Naive thymus-derived CD8-positive, alpha-beta T cell (primary cell): ENCODE data around the gene CGAS. TPM values are rescaled to one million over a fixed set of nuclear protein-coding genes. Genes with fewer than 3 reads are reported as not detected.
"Not testable (repeated sequence)": the region's sequence is repeated elsewhere in the genome, so short reads cannot be mapped to it uniquely, and the experiment has no call there.

Experiments
- ATAC-seq, 2 donors: fragments of 150-1000 bp; cut with Tn5 transposase in 1 of 2; sonication (Bioruptor Pico), chemical (Tn5 transposase) in 1 of 2; 1 replicate in 1 of 2; 2 replicates in 1 of 2; pipeline ENCODE4 v1.10.0; 2021; ENCODE audit warnings: mild to moderate bottlenecking in 2 of 2, moderate library complexity in 2 of 2
- POLR2A ChIA-PET: fragments of 350-600 bp; sonication (Branson Sonifier 250); formaldehyde crosslinking; loops from one replicate; lab custom pipeline; 2021; ENCODE audit warnings: antibody characterized with exemption; lab: Charles Lee
- DNase-seq, 10 donors: peaks; one replicate each; pipeline versions ENCODE4 v3.0.0 to v3.0.0-alpha.2; 2020 to 2022
- H3K27ac Mint-ChIP-seq, 10 donors: one replicate each; pipeline ENCODE4 v1.8.0; 2020 to 2022; ENCODE audit warnings: mild to moderate bottlenecking in 10 of 10, mixed read lengths in 10 of 10, moderate library complexity in 4 of 10, inconsistent platforms in 1 of 10
- H3K27me3 Mint-ChIP-seq, 5 donors: one replicate each; pipeline ENCODE4 v1.8.0; 2021 to 2022; ENCODE audit warnings: mixed read lengths in 5 of 5
- H3K36me3 Mint-ChIP-seq, 3 donors: one replicate each; pipeline ENCODE4 v1.8.0; 2020 to 2022; ENCODE audit warnings: mixed read lengths in 3 of 3, mild to moderate bottlenecking in 2 of 3, inconsistent platforms in 1 of 3
- H3K4me1 Mint-ChIP-seq, 4 donors: one replicate each; pipeline ENCODE4 v1.8.0; 2021 to 2022; ENCODE audit warnings: mixed read lengths in 4 of 4
- H3K4me3 Mint-ChIP-seq, 10 donors: one replicate each; pipeline ENCODE4 v1.8.0; 2020 to 2022; ENCODE audit warnings: mild to moderate bottlenecking in 10 of 10, mixed read lengths in 10 of 10, moderate library complexity in 6 of 10, inconsistent platforms in 1 of 10
- H3K9me3 Mint-ChIP-seq, 9 donors: one replicate each; pipeline ENCODE4 v1.8.0; 2020 to 2022; ENCODE audit warnings: mixed read lengths in 9 of 9, mild to moderate bottlenecking in 3 of 9, inconsistent platforms in 1 of 9, moderate library complexity in 1 of 9
- polyA plus RNA-seq, 3 donors: library from polyadenylated mRNA; unstranded; fragments of 300-500 nt; fragmentation: Illumina TruSeq; gene quantifications; one replicate each; pipeline ENCODE4 v1.2.3, GENCODE V29; 2021
- total RNA-seq, 8 experiments: library from RNA in 2 of 8; stranded (reverse) in 2 of 8; gene quantifications; one replicate each; pipeline ENCODE4 v1.2.3 and lab custom pipeline; 2021 to 2026

The CGAS gene
- total and polyA plus RNA-seq, 5 experiments from 2014 or later: 1.9 to 5.4 (median 3.8) TPM

GRCh38 chr6:73459474-73459873 is 7.4 kb upstream of the CGAS start:
- ATAC-seq, DNase-seq, H3K27me3 Mint-ChIP-seq, POLR2A ChIA-PET, H3K9me3 Mint-ChIP-seq: not testable (repeated sequence)
- peak overlapping the region; percentile 38 to 99 (median 77) for H3K27ac Mint-ChIP-seq
- H3K4me3 Mint-ChIP-seq: peak overlapping the region in 5 of 10 donors; percentile 4 to 61 (median 26)
- H3K36me3 Mint-ChIP-seq: peaks cover 0 to 11% (median 4%) of the 10 kb centered on the region in 3 donors
- H3K4me1 Mint-ChIP-seq: peaks cover 5 to 49% (median 32%) of the 10 kb centered on the region in 4 donors

DNA sequence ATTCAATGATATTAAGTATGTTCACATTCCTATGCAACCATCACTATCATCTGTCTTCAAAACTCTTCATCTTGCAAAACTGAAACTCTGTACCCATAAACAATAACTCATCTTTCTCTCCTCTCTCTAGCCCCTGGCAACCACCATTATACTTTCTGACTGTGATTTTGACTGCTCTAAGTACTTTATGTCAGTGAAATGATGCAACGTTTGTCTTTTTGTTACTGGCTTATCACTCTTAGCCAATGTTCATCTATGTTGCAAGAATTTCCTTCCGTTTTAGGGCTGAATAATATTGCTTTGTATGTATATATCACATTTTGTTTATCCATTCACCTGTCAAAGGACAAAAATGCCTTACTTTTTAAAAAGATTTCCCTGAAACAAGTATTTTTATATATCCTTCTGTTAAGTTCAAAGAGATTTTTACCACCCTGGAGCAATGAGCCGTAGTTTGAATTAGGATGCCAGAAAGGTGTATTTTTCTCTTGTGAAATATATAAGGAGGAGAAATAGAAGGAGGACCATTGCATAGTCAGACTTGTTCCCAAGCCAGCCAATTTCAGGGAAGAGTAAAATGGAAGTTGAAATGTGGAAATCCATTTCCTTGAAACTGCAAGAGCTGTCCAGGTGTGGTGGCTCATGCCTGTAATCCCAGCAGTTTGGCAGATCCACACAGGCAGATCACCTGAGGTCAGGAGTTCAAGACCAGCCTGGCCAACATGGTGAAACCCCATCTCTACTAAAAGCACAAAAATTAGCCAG is 4.0 kb upstream of the CGAS start:
- peak overlapping the region in 1 of 10 donors; percentile 16 for H3K4me3 Mint-ChIP-seq
- ATAC-seq (no peak), DNase-seq (no peak)
- H3K9me3 Mint-ChIP-seq: no peaks in the 10 kb centered on the region
- no peaks in the 10 kb centered on the region for H3K27me3 Mint-ChIP-seq
- no peaks in the 10 kb centered on the region for H3K36me3 Mint-ChIP-seq
- peak overlapping the region in 5 of 10 donors; percentile 6 to 62 (median 29) for H3K27ac Mint-ChIP-seq
- POLR2A ChIA-PET: no interaction called here
- H3K4me1 Mint-ChIP-seq: peaks cover 1 to 32% (median 17%) of the 10 kb centered on the region in 4 donors

GRCh38 chr6:73451223-73452106 is 632 bp downstream of the CGAS start:
- peak overlapping the region; percentile 63 to 93 (median 89) for H3K4me3 Mint-ChIP-seq
- H3K9me3 Mint-ChIP-seq: no peaks in the 10 kb centered on the region
- peak in 9 of 10 donors; percentile 27 to 68 (median 39) for DNase-seq
- H3K27me3 Mint-ChIP-seq: no peaks in the 10 kb centered on the region
- POLR2A ChIA-PET: interaction anchor here (0.7 to 3.3 kb wide), 6 partner anchors 10 to 831 kb away, joined by 3 to 65 read pairs (median 3); partner anchors contain the start of gene MTO1
- peak overlapping the region; percentile 55 to 89 (median 80) for H3K27ac Mint-ChIP-seq
- peaks cover 0 to 6% (median 0%) of the 10 kb centered on the region in 3 donors for H3K36me3 Mint-ChIP-seq
- ATAC-seq: peak; percentile 68 to 78
- H3K4me1 Mint-ChIP-seq: peaks cover 10 to 39% (median 30%) of the 10 kb centered on the region in 4 donors

- H3K4me1 Mint-ChIP-seq: peaks cover 4 to 33% (median 8%) of the 10 kb centered on the region in 4 donors
- POLR2A ChIA-PET: interaction anchor here (1.0 to 1.2 kb wide), 2 partner anchors 12 to 14 kb away, joined by 3 to 4 read pairs; no protein-coding TSS in a partner anchor
- no peak for ATAC-seq
- H3K4me3 Mint-ChIP-seq: no peak overlapping the region
- no peak for DNase-seq
- peaks cover 4 to 57% (median 19%) of the 10 kb centered on the region in 3 donors for H3K36me3 Mint-ChIP-seq
- no peaks in the 10 kb centered on the region for H3K27me3 Mint-ChIP-seq
- peak overlapping the region in 1 of 10 donors; percentile 15 for H3K27ac Mint-ChIP-seq
- no peaks in the 10 kb centered on the region for H3K9me3 Mint-ChIP-seq
Measured at GRCh38 chr6:73443555-73443954, 8.5 kb downstream of the CGAS start.

GRCh38 chr6:73435236-73435635 is 16.9 kb downstream of the CGAS start:
- ATAC-seq (no peak), DNase-seq (no peak)
- no peak overlapping the region for H3K4me3 Mint-ChIP-seq
- H3K27me3 Mint-ChIP-seq: no peaks in the 10 kb centered on the region
- POLR2A ChIA-PET: no interaction called here
- H3K27ac Mint-ChIP-seq: no peak overlapping the region
- H3K4me1 Mint-ChIP-seq: peaks cover 0 to 3% (median 0%) of the 10 kb centered on the region in 4 donors
- H3K9me3 Mint-ChIP-seq: no peaks in the 10 kb centered on the region
- peaks cover 8 to 41% (median 15%) of the 10 kb centered on the region in 3 donors for H3K36me3 Mint-ChIP-seq

GRCh38 chr6:73421534-73421933 is 30.6 kb downstream of the CGAS start:
- DNase-seq: no peak
- H3K27me3 Mint-ChIP-seq: no peaks in the 10 kb centered on the region
- no peak for ATAC-seq

DNA sequence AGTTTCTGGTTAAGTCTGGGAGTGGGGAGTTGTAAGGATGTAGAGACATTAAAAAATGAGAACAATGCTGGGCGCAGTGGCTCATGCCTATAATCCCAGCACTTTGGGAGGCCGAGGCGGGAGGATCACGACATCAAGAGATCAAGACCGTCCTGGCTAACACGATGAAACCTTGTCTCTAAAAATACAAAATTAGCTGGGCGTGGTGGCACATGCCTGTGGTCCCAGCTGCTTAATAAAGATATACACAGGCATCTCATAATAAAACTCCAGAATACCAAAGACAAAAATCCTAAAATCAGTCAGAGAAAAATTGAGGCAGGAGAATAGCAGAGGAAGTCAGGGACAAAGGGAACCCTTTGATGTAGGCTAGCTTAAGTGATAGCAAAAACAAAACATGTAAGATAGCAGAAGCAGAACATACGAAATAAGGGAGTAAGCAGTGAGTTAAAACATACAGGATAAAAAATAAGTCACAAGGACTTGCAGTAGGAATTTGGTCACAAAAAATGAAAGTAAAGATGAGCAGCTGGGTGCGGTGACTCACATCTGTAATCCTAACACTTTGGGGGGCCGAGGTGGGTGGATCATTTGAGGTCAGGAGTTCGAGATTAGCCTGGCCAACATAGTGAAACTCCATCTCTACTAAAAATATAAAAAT is 33.9 kb downstream of the CGAS start:
- POLR2A ChIA-PET: interaction anchor here (0.7 kb wide), 1 partner anchor 10 kb away, joined by 3 read pairs; no protein-coding TSS in a partner anchor
- no peak for ATAC-seq
- Mint-ChIP-seq H3K27ac (peak overlapping the region in 6 of 10 donors; percentile 5 to 84 (median 45)), H3K36me3 (peaks cover 0 to 7% (median 0%) of the 10 kb centered on the region in 3 donors), H3K4me3 (no peak overlapping the region), H3K27me3 (no peaks in the 10 kb centered on the region), H3K4me1 (peaks cover 8 to 20% (median 14%) of the 10 kb centered on the region in 4 donors), H3K9me3 (no peaks in the 10 kb centered on the region)
- no peak for DNase-seq

More at GRCh38 chr6:73421534-73421933, 30.6 kb downstream of the CGAS start:
- H3K27ac Mint-ChIP-seq: peak overlapping the region; percentile 80 to 97 (median 94)
- peaks cover 4 to 22% (median 15%) of the 10 kb centered on the region in 4 donors for H3K4me1 Mint-ChIP-seq
- no peaks in the 10 kb centered on the region for H3K9me3 Mint-ChIP-seq
- H3K4me3 Mint-ChIP-seq: peak overlapping the region in 5 of 10 donors; percentile 33 to 70 (median 49)
- POLR2A ChIA-PET: interaction anchor here (1.7 kb wide), 1 partner anchor 40 kb away, joined by 12 read pairs; the partner anchor contains the start of gene MTO1
- peaks cover 0 to 9% (median 7%) of the 10 kb centered on the region in 3 donors for H3K36me3 Mint-ChIP-seq

- DNase-seq (no peak), ATAC-seq (no peak)
- peaks cover 0 to 7% (median 0%) of the 10 kb centered on the region in 3 donors for H3K36me3 Mint-ChIP-seq
- no peak overlapping the region for H3K4me3 Mint-ChIP-seq
- H3K9me3 Mint-ChIP-seq: no peaks in the 10 kb centered on the region
- H3K27ac Mint-ChIP-seq: no peak overlapping the region
- peaks cover 0 to 4% (median under 1%) of the 10 kb centered on the region in 4 donors for H3K4me1 Mint-ChIP-seq
- no peaks in the 10 kb centered on the region for H3K27me3 Mint-ChIP-seq
- POLR2A ChIA-PET: no interaction called here
Measured at GRCh38 chr6:73413102-73413501, 39.0 kb downstream of the CGAS start.

DNA sequence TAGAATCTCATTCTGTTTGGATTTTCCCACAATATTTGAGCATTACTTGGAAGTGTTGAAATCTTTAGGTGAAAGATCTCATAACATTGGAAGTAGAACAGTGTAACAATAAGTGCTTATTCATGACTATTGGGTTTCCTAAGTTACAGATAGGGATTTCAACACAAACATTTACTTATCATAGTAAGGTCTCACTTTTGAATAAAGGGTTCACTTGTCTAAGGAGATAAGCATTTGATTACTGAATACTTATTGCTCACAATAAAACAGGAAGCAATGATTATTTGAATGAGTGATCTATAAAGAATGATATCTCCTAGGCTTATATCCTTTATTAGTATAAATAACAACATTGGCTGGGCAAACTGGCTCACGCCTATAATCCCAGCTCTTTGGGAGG is 42.7 kb downstream of the CGAS start:
- Mint-ChIP-seq H3K9me3 (no peaks in the 10 kb centered on the region), H3K4me1 (no peaks in the 10 kb centered on the region), H3K27me3 (no peaks in the 10 kb centered on the region), H3K4me3 (no peak overlapping the region), H3K27ac (no peak overlapping the region), H3K36me3 (peaks cover 0 to 3% (median 0%) of the 10 kb centered on the region in 3 donors)
- ATAC-seq: no peak
- POLR2A ChIA-PET: no interaction called here
- no peak for DNase-seq

- ATAC-seq: no peak
- no peaks in the 10 kb centered on the region for H3K36me3 Mint-ChIP-seq
- no peaks in the 10 kb centered on the region for H3K4me1 Mint-ChIP-seq
- POLR2A ChIA-PET: no interaction called here
- no peak overlapping the region for H3K4me3 Mint-ChIP-seq
- H3K27ac Mint-ChIP-seq: no peak overlapping the region
- no peaks in the 10 kb centered on the region for H3K27me3 Mint-ChIP-seq
- no peak for DNase-seq
- no peaks in the 10 kb centered on the region for H3K9me3 Mint-ChIP-seq
Measured at GRCh38 chr6:73400656-73401055, 51.4 kb downstream of the CGAS start.

DNA sequence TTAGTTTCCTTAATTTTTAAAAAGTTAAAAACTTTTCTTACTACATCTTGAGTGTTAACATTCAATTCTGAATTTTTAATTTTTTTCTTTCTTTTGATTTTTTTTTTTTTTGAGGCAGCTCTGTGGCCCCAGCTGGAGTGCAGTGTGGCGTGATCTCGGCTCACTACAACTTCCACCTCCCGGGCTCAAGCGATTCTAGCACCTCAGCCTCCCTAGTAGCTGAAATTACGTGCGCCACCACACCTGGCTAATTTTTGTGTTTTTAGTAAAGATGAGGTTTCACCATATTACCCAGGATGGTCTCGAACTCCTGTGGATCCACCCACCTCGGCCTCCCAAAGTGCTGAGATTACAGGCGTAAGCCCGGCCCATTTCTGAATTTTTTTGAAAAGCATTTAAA is 56.2 kb downstream of the CGAS start:
- Mint-ChIP-seq H3K9me3 (no peaks in the 10 kb centered on the region), H3K27ac (no peak overlapping the region), H3K4me3 (no peak overlapping the region), H3K36me3 (no peaks in the 10 kb centered on the region), H3K4me1 (peaks cover 0 to 7% (median 6%) of the 10 kb centered on the region in 4 donors), H3K27me3 (no peaks in the 10 kb centered on the region)
- DNase-seq (no peak), ATAC-seq (no peak)
- POLR2A ChIA-PET: interaction anchor here (0.6 to 0.7 kb wide), 2 partner anchors 165 to 759 kb away, joined by 4 read pairs; no protein-coding TSS in a partner anchor
